HepG2 (cell line): ENCODE results near the gene TUBB2B. TPM values are rescaled to one million over a fixed set of nuclear protein-coding genes. Genes with fewer than 3 reads are reported as not detected.
A peak's percentile ranks its signal among the peaks of the same experiment; 100 is the strongest.

Experiments used
- ADNP ChIP-seq: sonication (generic); formaldehyde crosslinking; IDR thresholded peaks from 2 replicates; pipeline ENCODE4 v1.4.0; 2020; ENCODE audit warnings: missing genetic modification reagents
- ASH2L ChIP-seq: fragments of 300-600, 200-600 bp; sonication (generic); IDR thresholded peaks from 2 replicates; pipeline ENCODE4 v1.7.0; 2017; ENCODE audit warnings: low read depth, mild to moderate bottlenecking, moderate library complexity, mixed read lengths, low read length; ENCODE audit not compliant: insufficient read length
- CCDC6 ChIP-seq: sonication (generic); formaldehyde crosslinking; IDR thresholded peaks from 2 replicates; pipeline ENCODE4 v1.8.1; 2022; ENCODE audit warnings: mild to moderate bottlenecking, missing genetic modification reagents, moderate library complexity
- JDP2 ChIP-seq: sonication (generic); formaldehyde crosslinking; IDR thresholded peaks from 2 replicates; pipeline ENCODE4 v1.8.1; 2022; ENCODE audit warnings: missing genetic modification reagents, borderline replicate concordance
- MIER2 ChIP-seq: IDR thresholded peaks from 2 replicates; pipeline ENCODE4 v1.6.1; 2016; ENCODE audit warnings: missing biosample characterization, missing genetic modification reagents
- MTERF4 ChIP-seq: sonication (generic); formaldehyde crosslinking; IDR thresholded peaks from 2 replicates; pipeline ENCODE4 v1.8.0; 2023; ENCODE audit warnings: mild to moderate bottlenecking, missing genetic modification reagents
- NFAT5 ChIP-seq: sonication (generic); formaldehyde crosslinking; IDR thresholded peaks from 2 replicates; pipeline ENCODE4 v1.4.0; 2020; ENCODE audit warnings: missing genetic modification reagents
- NR3C1 ChIP-seq: sonication (generic); formaldehyde crosslinking; IDR thresholded peaks from 2 replicates; pipeline ENCODE4 v1.4.0; 2020; ENCODE audit warnings: missing genetic modification reagents
- PHF5A ChIP-seq: IDR thresholded peaks from one replicate; pipeline ENCODE4 v1.6.1; 2018; ENCODE audit warnings: low read depth, missing genetic modification reagents; ENCODE audit not compliant: unreplicated experiment
- RORA ChIP-seq: sonication (generic); formaldehyde crosslinking; IDR thresholded peaks from 2 replicates; pipeline ENCODE4 v1.5.0; 2020; ENCODE audit warnings: mild to moderate bottlenecking, missing genetic modification reagents, moderate library complexity
- SOX13 ChIP-seq, 3 experiments: fragments of 450-650 bp in 1 of 3; sonication (generic) in 1 of 3; formaldehyde crosslinking in 1 of 3; IDR thresholded peaks in 2 of 3; conservative IDR thresholded peaks in 1 of 3; 2 replicates each; pipeline versions ENCODE4 v1.5.0 to v1.6.1; 2016 to 2020; ENCODE audit warnings: antibody characterized with exemption in 1 of 3, mild to moderate bottlenecking in 1 of 3, missing compliant biosample characterization in 1 of 3, missing genetic modification reagents in 1 of 3, moderate library complexity in 1 of 3
- SPEN ChIP-seq: sonication (generic); formaldehyde crosslinking; IDR thresholded peaks from 2 replicates; pipeline ENCODE4 v1.5.1; 2020; ENCODE audit warnings: low read depth, mild to moderate bottlenecking, missing genetic modification reagents
- ZNF160 ChIP-seq: sonication (generic); formaldehyde crosslinking; IDR thresholded peaks from 2 replicates; pipeline ENCODE4 v1.8.0; 2022; ENCODE audit warnings: mild to moderate bottlenecking, inconsistent platforms, missing genetic modification reagents
- ZNF180 ChIP-seq: sonication (generic); formaldehyde crosslinking; IDR thresholded peaks from 2 replicates; pipeline ENCODE4 v1.4.0; 2020; ENCODE audit warnings: low read depth, missing genetic modification reagents, borderline replicate concordance
- ZNF432 ChIP-seq: sonication (generic); formaldehyde crosslinking; IDR thresholded peaks from 2 replicates; pipeline ENCODE4 v1.5.0; 2020; ENCODE audit warnings: missing genetic modification reagents, mild to moderate bottlenecking, borderline replicate concordance
- ZNF530 ChIP-seq: sonication (generic); formaldehyde crosslinking; IDR thresholded peaks from 2 replicates; pipeline ENCODE4 v1.5.0; 2020; ENCODE audit warnings: low read depth, mild to moderate bottlenecking, missing genetic modification reagents
- ZNF670 ChIP-seq: sonication (generic); formaldehyde crosslinking; IDR thresholded peaks from 2 replicates; pipeline ENCODE4 v1.8.0; 2022; ENCODE audit warnings: mild to moderate bottlenecking, missing genetic modification reagents, borderline replicate concordance
- ZNF720 ChIP-seq: sonication (generic); formaldehyde crosslinking; IDR thresholded peaks from 2 replicates; pipeline ENCODE4 v1.4.0; 2020; ENCODE audit warnings: missing genetic modification reagents
- polyA plus RNA-seq, 8 experiments: library from polyadenylated mRNA; depleted of rRNA in 3 of 8; stranded (reverse) in 7 of 8; unstranded in 1 of 8; fragments of >200 nt; fragmentation: Illumina TruSeq in 4 of 8; extraction: Trizol in 4 of 8; gene quantifications; 2 replicates each; pipeline versions ENCODE4 v1.2.1 to v1.2.3, GENCODE V29; 2011 to 2016; ENCODE audit warnings: low read depth in 4 of 8, missing spikeins in 1 of 8, mixed read lengths in 1 of 8; ENCODE audit not compliant: insufficient read depth in 1 of 8
- total RNA-seq, 5 experiments: library from RNA; depleted of rRNA; stranded (reverse); fragments of >200 nt; fragmentation: Illumina TruSeq; extraction: Trizol; gene quantifications; 2 replicates each; pipeline ENCODE4 v1.2.3, GENCODE V29; 2016; ENCODE audit warnings: low read depth in 1 of 5
- TF ChIP-seq, protein P1 (sequence below): conservative IDR thresholded peaks from 2 replicates; pipeline ENCODE4 v1.6.1; 2018; ENCODE audit warnings: missing genetic modification reagents
- TF ChIP-seq, protein P2 (sequence below): sonication (generic); formaldehyde crosslinking; IDR thresholded peaks from 2 replicates; pipeline ENCODE4 v1.9.0; 2021; ENCODE audit warnings: missing genetic modification reagents, mild to moderate bottlenecking, borderline replicate concordance

TUBB2B gene
- total and polyA plus RNA-seq, 2 of the 13 experiments (the other 11 are each of a cell fraction or from before 2014, with no cell fraction given) = 10.3 to 23.6 TPM

GRCh38 chr6:3258720-3259490 is 31.5 kb upstream of the TUBB2B start, which contains the start of gene PSMG4 (continued):
- TF ChIP-seq ZNF180 (CRISPR knock-in tag) (no peak; the same call in 1 of the 2 replicates), ZNF670 (CRISPR knock-in tag) (no peak), ZNF160 (CRISPR knock-in tag) (peak; percentile 84), ZNF432 (CRISPR knock-in tag) (no peak), ZNF530 (no peak), NFAT5 (CRISPR knock-in tag) (peak; percentile 79), PHF5A (CRISPR knock-in tag) (peak; percentile 54), RORA (CRISPR knock-in tag) (no peak), CCDC6 (CRISPR knock-in tag) (peak; percentile 96), MTERF4 (CRISPR knock-in tag) (peak; percentile 49; the same call in 1 of the 2 replicates), JDP2 (CRISPR knock-in tag) (no peak), ASH2L (peak; percentile 91), ZNF720 (CRISPR knock-in tag) (peak; percentile 86; the same call in 1 of the 2 replicates), MIER2 (CRISPR knock-in tag) (peak; percentile 63; the same call in 1 of the 2 replicates), NR3C1 (CRISPR knock-in tag) (no peak), ADNP (no peak), SOX13 (IDR thresholded peaks at IDR 0.05) (no peak), SOX13 (CRISPR knock-in tag; conservative IDR thresholded peaks at IDR 0.05 in 1 of 2, IDR thresholded peaks at IDR 0.05 in 1 of 2) (peak in 1 of 2 experiments; percentile 78; a peak in 2 of 4 replicates), SPEN (CRISPR knock-in tag) (peak; percentile 94)
- TF ChIP-seq, protein P1, sequence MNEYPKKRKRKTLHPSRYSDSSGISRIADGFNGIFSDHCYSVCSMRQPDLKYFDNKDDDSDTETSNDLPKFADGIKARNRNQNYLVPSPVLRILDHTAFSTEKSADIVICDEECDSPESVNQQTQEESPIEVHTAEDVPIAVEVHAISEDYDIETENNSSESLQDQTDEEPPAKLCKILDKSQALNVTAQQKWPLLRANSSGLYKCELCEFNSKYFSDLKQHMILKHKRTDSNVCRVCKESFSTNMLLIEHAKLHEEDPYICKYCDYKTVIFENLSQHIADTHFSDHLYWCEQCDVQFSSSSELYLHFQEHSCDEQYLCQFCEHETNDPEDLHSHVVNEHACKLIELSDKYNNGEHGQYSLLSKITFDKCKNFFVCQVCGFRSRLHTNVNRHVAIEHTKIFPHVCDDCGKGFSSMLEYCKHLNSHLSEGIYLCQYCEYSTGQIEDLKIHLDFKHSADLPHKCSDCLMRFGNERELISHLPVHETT (CRISPR knock-in tag) = peak; percentile 69; the same call in 1 of the 2 replicates
- TF ChIP-seq, protein P2, sequence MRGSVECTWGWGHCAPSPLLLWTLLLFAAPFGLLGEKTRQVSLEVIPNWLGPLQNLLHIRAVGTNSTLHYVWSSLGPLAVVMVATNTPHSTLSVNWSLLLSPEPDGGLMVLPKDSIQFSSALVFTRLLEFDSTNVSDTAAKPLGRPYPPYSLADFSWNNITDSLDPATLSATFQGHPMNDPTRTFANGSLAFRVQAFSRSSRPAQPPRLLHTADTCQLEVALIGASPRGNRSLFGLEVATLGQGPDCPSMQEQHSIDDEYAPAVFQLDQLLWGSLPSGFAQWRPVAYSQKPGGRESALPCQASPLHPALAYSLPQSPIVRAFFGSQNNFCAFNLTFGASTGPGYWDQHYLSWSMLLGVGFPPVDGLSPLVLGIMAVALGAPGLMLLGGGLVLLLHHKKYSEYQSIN (CRISPR knock-in tag) = peak; percentile 49; the same call in 1 of the 2 replicates
